SU-DHL-6 (cell line): ENCODE data around the gene SNCG.
A peak's percentile ranks its signal among the peaks of the same experiment; 100 is the strongest.

Experiments used
- EZH2phosphoT487 ChIP-seq: fragments of 200-600 bp; sonication (generic), shearing (Covaris generic); conservative IDR thresholded peaks from 2 replicates; pipeline ENCODE4 v1.6.1; 2018; ENCODE audit warnings: mild to moderate bottlenecking, antibody characterized with exemption, low read length, moderate library complexity, mixed read lengths
- TF ChIP-seq, protein P1 (sequence below): fragments of 200-600 bp; sonication (generic); IDR thresholded peaks from one replicate; pipeline ENCODE4 v1.5.1; 2017; ENCODE audit warnings: antibody characterized with exemption, mild to moderate bottlenecking, low read length, moderate library complexity; ENCODE audit not compliant: insufficient read depth, poor library complexity, severe bottlenecking

DNA sequence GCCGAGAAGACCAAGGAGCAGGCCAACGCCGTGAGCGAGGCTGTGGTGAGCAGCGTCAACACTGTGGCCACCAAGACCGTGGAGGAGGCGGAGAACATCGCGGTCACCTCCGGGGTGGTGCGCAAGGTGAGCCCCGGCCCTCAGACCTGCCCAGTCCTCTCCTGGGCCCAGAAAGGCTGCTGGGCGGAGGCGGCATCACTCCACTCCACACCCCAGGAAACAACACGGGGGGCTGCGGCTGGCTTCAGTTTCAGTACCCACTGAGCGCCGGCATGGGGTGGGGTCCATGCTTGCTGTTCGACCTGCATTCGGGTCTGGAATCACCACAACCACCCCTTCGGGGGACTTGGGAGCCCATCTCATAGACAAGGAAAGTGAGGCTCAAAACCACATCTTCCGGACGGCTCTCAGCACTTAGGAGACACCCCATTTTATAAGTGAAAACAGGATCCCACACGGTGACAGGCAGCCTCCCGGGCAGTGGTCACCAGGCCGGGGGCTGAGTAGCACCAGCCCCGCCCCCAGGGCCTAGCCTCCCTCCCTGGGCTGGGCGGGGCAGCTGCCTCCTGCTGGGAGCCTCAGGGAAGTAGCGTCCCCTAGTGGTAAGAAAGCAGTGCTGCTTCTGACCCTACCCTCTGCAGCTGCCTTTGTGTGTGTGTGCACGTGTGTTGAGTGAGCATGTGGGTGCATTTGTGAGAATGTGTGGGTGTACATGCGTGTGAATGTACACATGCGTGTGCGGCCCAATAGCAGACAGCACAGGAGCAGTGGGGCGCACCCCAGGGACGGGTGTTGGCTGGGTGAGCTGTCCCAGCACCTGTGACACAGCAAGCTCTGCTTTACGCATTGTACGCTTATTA is 1.8 kb downstream of the SNCG start:
- TF ChIP-seq, protein P1, sequence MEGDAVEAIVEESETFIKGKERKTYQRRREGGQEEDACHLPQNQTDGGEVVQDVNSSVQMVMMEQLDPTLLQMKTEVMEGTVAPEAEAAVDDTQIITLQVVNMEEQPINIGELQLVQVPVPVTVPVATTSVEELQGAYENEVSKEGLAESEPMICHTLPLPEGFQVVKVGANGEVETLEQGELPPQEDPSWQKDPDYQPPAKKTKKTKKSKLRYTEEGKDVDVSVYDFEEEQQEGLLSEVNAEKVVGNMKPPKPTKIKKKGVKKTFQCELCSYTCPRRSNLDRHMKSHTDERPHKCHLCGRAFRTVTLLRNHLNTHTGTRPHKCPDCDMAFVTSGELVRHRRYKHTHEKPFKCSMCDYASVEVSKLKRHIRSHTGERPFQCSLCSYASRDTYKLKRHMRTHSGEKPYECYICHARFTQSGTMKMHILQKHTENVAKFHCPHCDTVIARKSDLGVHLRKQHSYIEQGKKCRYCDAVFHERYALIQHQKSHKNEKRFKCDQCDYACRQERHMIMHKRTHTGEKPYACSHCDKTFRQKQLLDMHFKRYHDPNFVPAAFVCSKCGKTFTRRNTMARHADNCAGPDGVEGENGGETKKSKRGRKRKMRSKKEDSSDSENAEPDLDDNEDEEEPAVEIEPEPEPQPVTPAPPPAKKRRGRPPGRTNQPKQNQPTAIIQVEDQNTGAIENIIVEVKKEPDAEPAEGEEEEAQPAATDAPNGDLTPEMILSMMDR: peak; percentile 70
- TF ChIP-seq EZH2phosphoT487: no peak
